ENCODE data around the gene GALNT11.
"Not testable (repeated sequence)": the region's sequence is repeated elsewhere in the genome, so short reads cannot be mapped to it uniquely, and the experiment has no call there.

The GALNT11 gene

GRCh38 chr7:152030059-152030458 is 4.6 kb downstream of the GALNT11 start:
- TF ChIP-seq CTCF (IDR thresholded peaks at IDR 0.05; ENCODE audit: control insufficient read depth, extremely low read depth, insufficient read depth), result peak; percentile 39; the same call in 1 of the 2 replicates
- not testable (repeated sequence) for DNase-seq (ENCODE audit: low read depth); H3K4me3 ChIP-seq (ENCODE audit: low read depth, low read length)

- not testable (repeated sequence) for DNase-seq (ENCODE audit: low read depth); H3K4me3 ChIP-seq (ENCODE audit: low read depth, low read length)
Observed at GRCh38 chr7:152030639-152031038, 5.2 kb downstream of the GALNT11 start.

- TF ChIP-seq CTCF (IDR thresholded peaks at IDR 0.05; ENCODE audit: control insufficient read depth, extremely low read depth, insufficient read depth), result no peak
- no peak overlapping the region for H3K4me3 ChIP-seq (ENCODE audit: low read depth, low read length)
- no peak for DNase-seq (ENCODE audit: low read depth)
Observed at GRCh38 chr7:152035817-152036216, 10.3 kb downstream of the GALNT11 start.

- not testable (repeated sequence) for DNase-seq (ENCODE audit: low read depth); H3K4me3 ChIP-seq (ENCODE audit: low read depth, low read length)
Observed at GRCh38 chr7:152038410-152038809, 12.9 kb downstream of the GALNT11 start.

- peak; percentile 28 for DNase-seq (ENCODE audit: low read depth)
Observed at GRCh38 chr7:152043086-152043485, 17.6 kb downstream of the GALNT11 start.

GRCh38 chr7:152044909-152045308 is 19.4 kb downstream of the GALNT11 start:
- not testable (repeated sequence) for H3K4me3 ChIP-seq (ENCODE audit: low read depth, low read length); DNase-seq (ENCODE audit: low read depth)

More at GRCh38 chr7:152043086-152043485, 17.6 kb downstream of the GALNT11 start:
- not testable (repeated sequence) for H3K4me3 ChIP-seq (ENCODE audit: low read depth, low read length)

GRCh38 chr7:152046531-152046930 is 21.1 kb downstream of the GALNT11 start:
- no peak for DNase-seq (ENCODE audit: low read depth)
- TF ChIP-seq CTCF (IDR thresholded peaks at IDR 0.05; ENCODE audit: control insufficient read depth, extremely low read depth, insufficient read depth), result no peak
- H3K4me3 ChIP-seq (ENCODE audit: low read depth, low read length), result no peak overlapping the region

GRCh38 chr7:152048051-152048450 is 22.6 kb downstream of the GALNT11 start:
- DNase-seq (ENCODE audit: low read depth), result no peak
- no peak for TF ChIP-seq CTCF (IDR thresholded peaks at IDR 0.05; ENCODE audit: control insufficient read depth, extremely low read depth, insufficient read depth)
- no peak overlapping the region for H3K4me3 ChIP-seq (ENCODE audit: low read depth, low read length)

- no peak for DNase-seq (ENCODE audit: low read depth)
- TF ChIP-seq CTCF (IDR thresholded peaks at IDR 0.05; ENCODE audit: control insufficient read depth, extremely low read depth, insufficient read depth), result no peak
Observed at GRCh38 chr7:152050547-152050971, 25.1 kb downstream of the GALNT11 start.

More at GRCh38 chr7:152050547-152050971, 25.1 kb downstream of the GALNT11 start:
- no peak overlapping the region for H3K4me3 ChIP-seq (ENCODE audit: low read depth, low read length)

Measured in LNCaP clone FGC (cell line).